ENCODE measurements around the gene TPPP2. TPM values are rescaled to one million over a fixed set of nuclear protein-coding genes. Genes with fewer than 3 reads are reported as not detected.

TPPP2 gene
- total RNA-seq, 1 experiment from 2014 or later: not detected

GRCh38 chr14:21050597-21050996 lies 20.6 kb downstream of the TPPP2 start:
- no peaks in the 10 kb centered on the region for H3K4me1 ChIP-seq (replicated peaks; ENCODE audit: insufficient read depth)
- H3F3A ChIP-seq (ENCODE audit: insufficient read depth, low read depth): no peaks in the 10 kb centered on the region
- no peaks in the 10 kb centered on the region for H3K9me3 ChIP-seq (ENCODE audit: insufficient read depth, low read depth)
- DNase-seq: no peak
- intact Hi-C loops (cut with micrococcal nuclease; ENCODE audit: unreplicated experiment): no loop called here
- H4K20me1 ChIP-seq (ENCODE audit: insufficient read depth): no peaks in the 10 kb centered on the region
- POLR2A ChIA-PET (ENCODE audit: unreplicated experiment): no interaction called here
- CTCF ChIA-PET: no interaction called here
- TF ChIP-seq CTCF (conservative IDR thresholded peaks at IDR 0.05): no peak
- TF ChIP-seq EZH2 (IDR thresholded peaks at IDR 0.05; ENCODE audit: low read depth): no peak
- H3K27ac ChIP-seq: no peak overlapping the region
- H3K79me2 ChIP-seq (ENCODE audit: low read depth): no peaks in the 10 kb centered on the region
- BruUV-seq (replicated peaks): no TSS peak
- H3K4me3 ChIP-seq: no peak overlapping the region
- H3K4me2 ChIP-seq: no peak overlapping the region
- no peaks in the 10 kb centered on the region for H3K36me3 ChIP-seq (ENCODE audit: low read depth)
- no peaks in the 10 kb centered on the region for H3K27me3 ChIP-seq (ENCODE audit: insufficient read depth, low read depth)
- H3K9me2 ChIP-seq (ENCODE audit: insufficient read depth): no peaks in the 10 kb centered on the region
- H2AFZ ChIP-seq: no peak overlapping the region

GRCh38 chr14:21053184-21054122 lies 23.4 kb downstream of the TPPP2 start:
- Histone ChIP-seq H3K9me2 (ENCODE audit: insufficient read depth) (no peaks in the 10 kb centered on the region), H3K4me3 (no peak overlapping the region), H2AFZ (no peak overlapping the region), H3K36me3 (ENCODE audit: low read depth) (no peaks in the 10 kb centered on the region), H4K20me1 (ENCODE audit: insufficient read depth) (no peaks in the 10 kb centered on the region), H3K9me3 (ENCODE audit: insufficient read depth, low read depth) (no peaks in the 10 kb centered on the region), H3K4me2 (no peak overlapping the region), H3K79me2 (ENCODE audit: low read depth) (no peaks in the 10 kb centered on the region), H3K27ac (no peak overlapping the region), H3K27me3 (ENCODE audit: insufficient read depth, low read depth) (no peaks in the 10 kb centered on the region), H3K4me1 (replicated peaks; ENCODE audit: insufficient read depth) (no peaks in the 10 kb centered on the region), H3F3A (ENCODE audit: insufficient read depth, low read depth) (no peaks in the 10 kb centered on the region)
- ChIA-PET POLR2A (ENCODE audit: unreplicated experiment) (no interaction called here), CTCF (no interaction called here)
- no peak for DNase-seq
- intact Hi-C loops (cut with micrococcal nuclease; ENCODE audit: unreplicated experiment): no loop called here
- BruUV-seq (replicated peaks): no TSS peak
- TF ChIP-seq EZH2 (IDR thresholded peaks at IDR 0.05; ENCODE audit: low read depth) (no peak), CTCF (conservative IDR thresholded peaks at IDR 0.05) (no peak)

GRCh38 chr14:21054123-21054767 lies 24.2 kb downstream of the TPPP2 start:
- Histone ChIP-seq H3K4me1 (replicated peaks; ENCODE audit: insufficient read depth) (no peaks in the 10 kb centered on the region), H3K79me2 (ENCODE audit: low read depth) (no peaks in the 10 kb centered on the region), H4K20me1 (ENCODE audit: insufficient read depth) (no peaks in the 10 kb centered on the region), H3K36me3 (ENCODE audit: low read depth) (no peaks in the 10 kb centered on the region), H3K9me2 (ENCODE audit: insufficient read depth) (no peaks in the 10 kb centered on the region), H3K4me3 (no peak overlapping the region), H3K9me3 (ENCODE audit: insufficient read depth, low read depth) (no peaks in the 10 kb centered on the region), H3K27ac (no peak overlapping the region), H2AFZ (no peak overlapping the region), H3F3A (ENCODE audit: insufficient read depth, low read depth) (no peaks in the 10 kb centered on the region), H3K27me3 (ENCODE audit: insufficient read depth, low read depth) (no peaks in the 10 kb centered on the region), H3K4me2 (no peak overlapping the region)
- ChIA-PET CTCF (no interaction called here), POLR2A (ENCODE audit: unreplicated experiment) (no interaction called here)
- intact Hi-C loops (cut with micrococcal nuclease; ENCODE audit: unreplicated experiment): no loop called here
- TF ChIP-seq EZH2 (IDR thresholded peaks at IDR 0.05; ENCODE audit: low read depth) (no peak), CTCF (conservative IDR thresholded peaks at IDR 0.05) (no peak)
- BruUV-seq (replicated peaks): no TSS peak
- no peak for DNase-seq
